HepG2 (cell line): ENCODE data around the gene PP2D1. TPM values are rescaled to one million over a fixed set of nuclear protein-coding genes. Genes with fewer than 3 reads are reported as not detected.

Experiments
- IRF2 ChIP-seq: IDR thresholded peaks from 2 replicates; pipeline ENCODE4 v1.6.1; 2018; ENCODE audit warnings: missing genetic modification reagents, missing compliant biosample characterization
- SRSF1 ChIP-seq: fragments of 200-400 bp; formaldehyde crosslinking; optimal IDR thresholded peaks from 2 replicates; pipeline ENCODE3; 2017; ENCODE audit warnings: mild to moderate bottlenecking, low read depth, low read length, moderate library complexity
- SSRP1 ChIP-seq: IDR thresholded peaks from 2 replicates; pipeline ENCODE4 v1.6.1; 2016; ENCODE audit warnings: control low read depth
- ZNF17 ChIP-seq: sonication (generic); formaldehyde crosslinking; IDR thresholded peaks from 2 replicates; pipeline ENCODE4 v1.5.0; 2020; ENCODE audit warnings: mild to moderate bottlenecking, missing genetic modification reagents
- ZNF350 ChIP-seq: sonication (generic); formaldehyde crosslinking; IDR thresholded peaks from 2 replicates; pipeline ENCODE4 v1.4.0; 2020; ENCODE audit warnings: mild to moderate bottlenecking, low read depth, missing genetic modification reagents, borderline replicate concordance
- ZNF558 ChIP-seq: sonication (generic); formaldehyde crosslinking; IDR thresholded peaks from 2 replicates; pipeline ENCODE4 v1.9.0; 2022; ENCODE audit warnings: mild to moderate bottlenecking, missing genetic modification reagents, borderline replicate concordance
- polyA plus RNA-seq, 8 experiments: library from polyadenylated mRNA; depleted of rRNA in 3 of 8; stranded (reverse) in 7 of 8; unstranded in 1 of 8; fragments of >200 nt; fragmentation: Illumina TruSeq in 4 of 8; extraction: Trizol in 4 of 8; gene quantifications; 2 replicates each; pipeline versions ENCODE4 v1.2.1 to v1.2.3, GENCODE V29; 2011 to 2016; ENCODE audit warnings: low read depth in 4 of 8, missing spikeins in 1 of 8, mixed read lengths in 1 of 8; ENCODE audit not compliant: insufficient read depth in 1 of 8
- total RNA-seq, 5 experiments: library from RNA; depleted of rRNA; stranded (reverse); fragments of >200 nt; fragmentation: Illumina TruSeq; extraction: Trizol; gene quantifications; 2 replicates each; pipeline ENCODE4 v1.2.3, GENCODE V29; 2016; ENCODE audit warnings: low read depth in 1 of 5
- TF ChIP-seq, protein P1 (sequence below), 2 experiments: sonication (generic) in 1 of 2; formaldehyde crosslinking in 1 of 2; IDR thresholded peaks; 2 replicates each; pipeline versions ENCODE4 v1.4.0 to v1.6.1; 2018 to 2020; ENCODE audit warnings: missing genetic modification reagents in 2 of 2, borderline replicate concordance in 1 of 2, low read depth in 1 of 2, mild to moderate bottlenecking in 1 of 2, missing biosample characterization in 1 of 2
- TF ChIP-seq, protein P2 (sequence below): sonication (generic); formaldehyde crosslinking; IDR thresholded peaks from 2 replicates; pipeline ENCODE4 v1.5.0; 2020; ENCODE audit warnings: missing genetic modification reagents
- TF ChIP-seq, protein P3 (sequence below): sonication (generic); formaldehyde crosslinking; conservative IDR thresholded peaks from 2 replicates; pipeline ENCODE4 v1.4.0; 2020; ENCODE audit warnings: missing genetic modification reagents
- TF ChIP-seq, protein P4 (sequence below): sonication (generic); formaldehyde crosslinking; IDR thresholded peaks from 2 replicates; pipeline ENCODE4 v1.4.0; 2020; ENCODE audit warnings: mild to moderate bottlenecking, missing genetic modification reagents
- TF ChIP-seq, protein P5 (sequence below): sonication (generic); formaldehyde crosslinking; IDR thresholded peaks from 2 replicates; pipeline ENCODE4 v1.4.0; 2020; ENCODE audit warnings: mild to moderate bottlenecking, low read depth, missing genetic modification reagents
- TF ChIP-seq, protein P6 (sequence below): sonication (generic); formaldehyde crosslinking; IDR thresholded peaks from 2 replicates; pipeline ENCODE4 v1.4.0; 2020; ENCODE audit warnings: low read depth, mild to moderate bottlenecking, missing genetic modification reagents
- TF ChIP-seq, protein P7 (sequence below): sonication (generic); formaldehyde crosslinking; IDR thresholded peaks from 2 replicates; pipeline ENCODE4 v1.5.1; 2020; ENCODE audit warnings: mild to moderate bottlenecking, moderate library complexity, missing genetic modification reagents

PP2D1 gene
- total and polyA plus RNA-seq, 2 of the 13 experiments (the other 11 are each of a cell fraction or from before 2014, with no cell fraction given), result not detected

DNA sequence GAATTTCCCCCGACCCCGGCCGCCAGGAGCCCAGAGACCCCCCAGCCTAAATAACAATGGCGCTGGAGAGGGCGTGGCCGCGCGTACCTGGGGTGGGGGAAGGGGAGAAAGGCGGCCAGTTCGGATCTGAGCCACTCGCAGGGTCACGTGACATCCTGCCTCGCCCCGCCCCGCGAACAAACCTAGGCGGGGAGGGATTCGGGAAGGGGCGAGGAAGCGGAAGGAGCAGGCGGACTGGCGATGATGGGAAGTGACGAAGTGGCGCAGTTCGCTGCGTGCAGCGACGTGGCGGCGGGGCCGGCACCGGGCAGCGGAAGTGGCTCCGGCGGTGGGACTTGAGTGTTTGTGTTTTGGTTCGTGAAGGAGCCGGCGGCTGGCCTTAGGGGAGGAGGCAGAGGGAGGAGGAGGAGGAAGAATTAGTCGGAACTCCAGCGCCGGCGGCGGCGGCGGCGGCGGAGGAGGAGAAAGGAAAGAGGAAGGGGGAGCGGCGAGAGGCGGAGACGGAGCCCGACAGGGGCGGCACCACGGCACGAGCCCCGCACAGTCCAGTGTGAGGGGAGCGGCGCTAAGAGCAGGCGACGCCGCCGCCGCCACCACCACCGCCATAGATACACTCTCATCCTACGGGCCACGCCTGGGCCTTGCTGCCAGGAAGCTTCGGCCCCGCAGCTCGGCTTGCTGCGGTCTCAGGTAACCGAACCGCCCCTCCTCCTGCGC lies 65.1 kb downstream of the PP2D1 start, which contains the start of gene RAB5A (continued):
- TF ChIP-seq, protein P1, sequence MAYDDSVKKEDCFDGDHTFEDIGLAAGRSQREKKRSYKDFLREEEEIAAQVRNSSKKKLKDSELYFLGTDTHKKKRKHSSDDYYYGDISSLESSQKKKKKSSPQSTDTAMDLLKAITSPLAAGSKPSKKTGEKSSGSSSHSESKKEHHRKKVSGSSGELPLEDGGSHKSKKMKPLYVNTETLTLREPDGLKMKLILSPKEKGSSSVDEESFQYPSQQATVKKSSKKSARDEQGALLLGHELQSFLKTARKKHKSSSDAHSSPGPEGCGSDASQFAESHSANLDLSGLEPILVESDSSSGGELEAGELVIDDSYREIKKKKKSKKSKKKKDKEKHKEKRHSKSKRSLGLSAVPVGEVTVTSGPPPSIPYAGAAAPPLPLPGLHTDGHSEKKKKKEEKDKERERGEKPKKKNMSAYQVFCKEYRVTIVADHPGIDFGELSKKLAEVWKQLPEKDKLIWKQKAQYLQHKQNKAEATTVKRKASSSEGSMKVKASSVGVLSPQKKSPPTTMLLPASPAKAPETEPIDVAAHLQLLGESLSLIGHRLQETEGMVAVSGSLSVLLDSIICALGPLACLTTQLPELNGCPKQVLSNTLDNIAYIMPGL (CRISPR knock-in tag; IDR thresholded peaks at IDR 0.05; ENCODE audit: borderline replicate concordance in 1 of 2, low read depth in 1 of 2), result peak in 1 of 2 experiments; percentile 39; a peak in 1 of 4 replicates
- 0 out of 2 replicates have a peak, but pooled peaks have one; percentile 31 for TF ChIP-seq ZNF558 (CRISPR knock-in tag)
- TF ChIP-seq, protein P2, sequence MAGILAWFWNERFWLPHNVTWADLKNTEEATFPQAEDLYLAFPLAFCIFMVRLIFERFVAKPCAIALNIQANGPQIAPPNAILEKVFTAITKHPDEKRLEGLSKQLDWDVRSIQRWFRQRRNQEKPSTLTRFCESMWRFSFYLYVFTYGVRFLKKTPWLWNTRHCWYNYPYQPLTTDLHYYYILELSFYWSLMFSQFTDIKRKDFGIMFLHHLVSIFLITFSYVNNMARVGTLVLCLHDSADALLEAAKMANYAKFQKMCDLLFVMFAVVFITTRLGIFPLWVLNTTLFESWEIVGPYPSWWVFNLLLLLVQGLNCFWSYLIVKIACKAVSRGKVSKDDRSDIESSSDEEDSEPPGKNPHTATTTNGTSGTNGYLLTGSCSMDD (CRISPR knock-in tag), result no peak
- TF ChIP-seq, protein P3, sequence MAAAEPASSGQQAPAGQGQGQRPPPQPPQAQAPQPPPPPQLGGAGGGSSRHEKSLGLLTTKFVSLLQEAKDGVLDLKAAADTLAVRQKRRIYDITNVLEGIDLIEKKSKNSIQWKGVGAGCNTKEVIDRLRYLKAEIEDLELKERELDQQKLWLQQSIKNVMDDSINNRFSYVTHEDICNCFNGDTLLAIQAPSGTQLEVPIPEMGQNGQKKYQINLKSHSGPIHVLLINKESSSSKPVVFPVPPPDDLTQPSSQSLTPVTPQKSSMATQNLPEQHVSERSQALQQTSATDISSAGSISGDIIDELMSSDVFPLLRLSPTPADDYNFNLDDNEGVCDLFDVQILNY (CRISPR knock-in tag), result peak; percentile 65; the same call in 1 of the 2 replicates
- peak; percentile 64 for TF ChIP-seq IRF2 (CRISPR knock-in tag)
- TF ChIP-seq, protein P4, sequence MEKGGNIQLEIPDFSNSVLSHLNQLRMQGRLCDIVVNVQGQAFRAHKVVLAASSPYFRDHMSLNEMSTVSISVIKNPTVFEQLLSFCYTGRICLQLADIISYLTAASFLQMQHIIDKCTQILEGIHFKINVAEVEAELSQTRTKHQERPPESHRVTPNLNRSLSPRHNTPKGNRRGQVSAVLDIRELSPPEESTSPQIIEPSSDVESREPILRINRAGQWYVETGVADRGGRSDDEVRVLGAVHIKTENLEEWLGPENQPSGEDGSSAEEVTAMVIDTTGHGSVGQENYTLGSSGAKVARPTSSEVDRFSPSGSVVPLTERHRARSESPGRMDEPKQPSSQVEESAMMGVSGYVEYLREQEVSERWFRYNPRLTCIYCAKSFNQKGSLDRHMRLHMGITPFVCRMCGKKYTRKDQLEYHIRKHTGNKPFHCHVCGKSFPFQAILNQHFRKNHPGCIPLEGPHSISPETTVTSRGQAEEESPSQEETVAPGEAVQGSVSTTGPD (CRISPR knock-in tag), result 0 out of 2 replicates have a peak, but pooled peaks have one; percentile 5
- TF ChIP-seq SSRP1 (CRISPR knock-in tag), result no peak
- TF ChIP-seq, protein P5, sequence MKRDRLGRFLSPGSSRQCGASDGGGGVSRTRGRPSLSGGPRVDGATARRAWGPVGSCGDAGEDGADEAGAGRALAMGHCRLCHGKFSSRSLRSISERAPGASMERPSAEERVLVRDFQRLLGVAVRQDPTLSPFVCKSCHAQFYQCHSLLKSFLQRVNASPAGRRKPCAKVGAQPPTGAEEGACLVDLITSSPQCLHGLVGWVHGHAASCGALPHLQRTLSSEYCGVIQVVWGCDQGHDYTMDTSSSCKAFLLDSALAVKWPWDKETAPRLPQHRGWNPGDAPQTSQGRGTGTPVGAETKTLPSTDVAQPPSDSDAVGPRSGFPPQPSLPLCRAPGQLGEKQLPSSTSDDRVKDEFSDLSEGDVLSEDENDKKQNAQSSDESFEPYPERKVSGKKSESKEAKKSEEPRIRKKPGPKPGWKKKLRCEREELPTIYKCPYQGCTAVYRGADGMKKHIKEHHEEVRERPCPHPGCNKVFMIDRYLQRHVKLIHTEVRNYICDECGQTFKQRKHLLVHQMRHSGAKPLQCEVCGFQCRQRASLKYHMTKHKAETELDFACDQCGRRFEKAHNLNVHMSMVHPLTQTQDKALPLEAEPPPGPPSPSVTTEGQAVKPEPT (CRISPR knock-in tag), result no peak
- TF ChIP-seq ZNF350 (CRISPR knock-in tag), result 0 out of 2 replicates have a peak, but pooled peaks have one; percentile 42
- TF ChIP-seq SRSF1, result peak; percentile 64
- no peak for TF ChIP-seq ZNF17 (CRISPR knock-in tag)
- TF ChIP-seq, protein P6, sequence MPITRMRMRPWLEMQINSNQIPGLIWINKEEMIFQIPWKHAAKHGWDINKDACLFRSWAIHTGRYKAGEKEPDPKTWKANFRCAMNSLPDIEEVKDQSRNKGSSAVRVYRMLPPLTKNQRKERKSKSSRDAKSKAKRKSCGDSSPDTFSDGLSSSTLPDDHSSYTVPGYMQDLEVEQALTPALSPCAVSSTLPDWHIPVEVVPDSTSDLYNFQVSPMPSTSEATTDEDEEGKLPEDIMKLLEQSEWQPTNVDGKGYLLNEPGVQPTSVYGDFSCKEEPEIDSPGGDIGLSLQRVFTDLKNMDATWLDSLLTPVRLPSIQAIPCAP (CRISPR knock-in tag), result no peak
- TF ChIP-seq, protein P7, sequence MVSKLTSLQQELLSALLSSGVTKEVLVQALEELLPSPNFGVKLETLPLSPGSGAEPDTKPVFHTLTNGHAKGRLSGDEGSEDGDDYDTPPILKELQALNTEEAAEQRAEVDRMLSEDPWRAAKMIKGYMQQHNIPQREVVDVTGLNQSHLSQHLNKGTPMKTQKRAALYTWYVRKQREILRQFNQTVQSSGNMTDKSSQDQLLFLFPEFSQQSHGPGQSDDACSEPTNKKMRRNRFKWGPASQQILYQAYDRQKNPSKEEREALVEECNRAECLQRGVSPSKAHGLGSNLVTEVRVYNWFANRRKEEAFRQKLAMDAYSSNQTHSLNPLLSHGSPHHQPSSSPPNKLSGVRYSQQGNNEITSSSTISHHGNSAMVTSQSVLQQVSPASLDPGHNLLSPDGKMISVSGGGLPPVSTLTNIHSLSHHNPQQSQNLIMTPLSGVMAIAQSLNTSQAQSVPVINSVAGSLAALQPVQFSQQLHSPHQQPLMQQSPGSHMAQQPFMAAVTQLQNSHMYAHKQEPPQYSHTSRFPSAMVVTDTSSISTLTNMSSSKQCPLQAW, result peak; percentile 87
